GM21515 (cell line): ENCODE results near the gene WDR45.
A peak's percentile ranks its signal among the peaks of the same experiment; 100 is the strongest.

Source experiments
- ATAC-seq: cut with Tn5 transposase; IDR thresholded peaks from one replicate; pipeline ENCODE4 v1.9.1; 2021; ENCODE audit not compliant: unreplicated experiment

Gene WDR45

DNA sequence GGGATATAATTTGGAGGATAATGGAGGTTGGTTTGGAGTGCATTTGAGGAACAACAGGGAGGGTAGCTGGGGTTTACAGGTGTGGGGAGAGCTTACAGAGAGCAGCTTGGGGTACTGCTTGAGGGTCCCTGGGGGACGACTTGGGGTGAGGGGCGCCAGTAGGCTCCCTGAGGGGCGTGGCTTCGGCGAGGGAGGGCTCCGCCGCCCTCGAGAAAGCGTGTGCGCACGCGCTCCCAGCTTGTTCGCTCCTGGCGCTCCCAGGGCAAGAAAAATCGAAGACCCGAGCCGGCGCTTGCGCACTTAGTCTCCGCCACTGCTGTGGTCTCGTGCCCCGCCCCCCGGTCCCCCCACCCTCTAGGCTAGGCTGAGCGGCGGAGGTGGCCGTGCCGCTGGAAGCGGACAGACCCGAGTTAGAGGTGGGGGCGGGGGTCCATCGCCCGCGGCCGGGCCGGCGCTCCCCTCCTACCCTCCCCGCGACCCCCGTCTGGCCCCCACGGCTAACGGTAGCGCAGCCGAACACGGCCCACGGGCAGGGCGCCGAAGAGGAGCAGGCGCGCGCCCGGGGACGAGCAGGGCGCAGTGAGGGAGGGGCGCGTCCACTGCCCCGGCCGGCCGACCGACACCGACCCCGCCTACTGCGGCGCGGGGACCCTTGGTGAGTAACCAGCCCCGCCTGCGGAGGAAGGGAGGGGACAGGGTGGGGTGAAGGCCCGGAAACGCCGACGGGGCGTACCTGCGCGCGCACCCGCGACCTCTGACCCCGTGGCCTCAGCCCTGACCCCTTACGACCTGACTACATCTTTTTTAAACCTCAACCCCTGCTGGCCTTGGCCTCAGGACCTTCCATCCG lies 26.2 kb downstream of the WDR45 start:
- no peak for ATAC-seq

DNA sequence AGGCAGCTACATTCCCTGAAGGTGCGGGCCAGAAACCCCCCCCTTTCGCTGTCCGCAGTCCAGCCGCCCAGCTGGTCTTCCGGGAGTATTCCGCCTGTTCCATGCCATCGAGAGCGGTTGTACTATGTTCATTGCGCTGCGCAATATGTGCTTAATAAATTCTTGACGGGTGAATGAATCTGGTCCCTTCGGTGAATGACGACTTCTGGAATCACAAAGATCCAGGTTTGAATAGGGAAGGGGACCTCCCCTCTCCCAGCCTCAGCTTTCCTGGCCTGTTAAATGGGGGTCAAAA lies 35.8 kb downstream of the WDR45 start:
- no peak for ATAC-seq

DNA sequence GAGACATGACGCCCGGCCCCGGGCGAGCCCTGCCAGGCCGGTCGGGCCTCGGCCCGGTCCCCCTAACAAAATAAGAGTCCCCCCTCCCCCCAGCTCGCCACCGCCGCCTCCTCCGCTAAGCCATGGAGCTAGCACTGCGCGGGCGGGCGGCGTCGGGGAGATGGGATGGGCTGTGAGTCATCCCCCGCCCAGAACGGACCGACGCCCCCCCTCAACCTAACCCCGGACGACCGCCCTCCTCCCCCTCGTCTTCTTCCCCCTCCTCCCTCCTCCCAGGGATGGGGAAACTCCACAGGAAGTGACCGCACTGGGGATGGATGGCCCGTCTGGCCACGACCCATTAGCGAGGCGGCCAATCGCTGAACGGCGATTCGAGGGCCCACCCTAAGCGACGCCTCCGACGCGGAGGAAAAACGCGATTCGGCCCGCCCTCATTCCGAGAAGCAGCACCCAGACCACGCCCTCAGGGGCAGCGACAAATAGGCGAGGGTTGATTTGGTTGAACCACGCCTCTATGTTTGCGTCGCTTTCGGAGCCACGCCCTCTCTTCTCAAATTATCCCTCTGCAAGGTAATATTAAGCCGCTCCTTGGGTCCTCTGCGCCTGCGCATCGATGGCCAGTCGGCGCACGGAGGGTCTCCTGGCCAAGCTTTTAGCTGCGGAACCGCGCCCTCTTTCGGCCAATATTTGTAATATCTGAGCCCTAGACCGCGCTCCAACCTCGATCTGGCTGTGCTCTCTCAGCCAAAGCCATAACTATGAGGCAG lies 36.3 kb downstream of the WDR45 start, which contains the start of gene TFE3:
TSS of gene TFE3 (minus strand) at position 138 of the 767 bp plus-strand sequence. CDS start at position 7, 131 bp downstream.
- ATAC-seq, result peak; percentile 89

DNA sequence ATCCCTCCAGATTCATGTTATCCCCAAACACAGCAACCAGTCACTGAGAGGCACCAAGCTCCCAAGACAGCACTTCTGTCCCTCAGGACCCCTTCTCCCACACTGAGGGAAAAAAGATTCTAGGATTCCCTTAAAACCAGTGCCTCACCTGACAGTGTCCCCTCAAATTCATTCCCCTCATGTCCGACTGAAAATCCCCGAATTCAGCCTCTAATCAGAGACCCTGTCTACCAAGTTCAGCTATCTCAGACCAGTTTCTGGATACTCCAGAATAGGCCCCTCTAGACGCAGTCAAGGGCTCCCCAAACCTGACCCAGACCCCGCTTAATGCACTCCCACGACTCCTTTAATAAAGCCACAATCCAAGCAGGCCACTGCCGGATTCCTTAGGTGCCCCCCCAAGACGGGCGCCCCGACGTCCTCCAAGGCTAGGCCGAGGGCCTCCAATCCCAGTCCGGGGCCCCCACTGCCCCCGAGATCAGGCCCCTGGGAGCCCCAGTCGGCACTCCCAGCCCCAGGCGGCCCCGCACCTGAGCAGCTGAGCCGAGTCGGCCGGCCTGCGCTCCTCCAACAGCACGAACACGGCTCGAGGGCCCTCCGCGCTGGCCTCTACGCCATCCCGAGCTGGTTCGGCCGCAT lies 37.0 kb downstream of the WDR45 start:
- ATAC-seq, result peak; percentile 4

DNA sequence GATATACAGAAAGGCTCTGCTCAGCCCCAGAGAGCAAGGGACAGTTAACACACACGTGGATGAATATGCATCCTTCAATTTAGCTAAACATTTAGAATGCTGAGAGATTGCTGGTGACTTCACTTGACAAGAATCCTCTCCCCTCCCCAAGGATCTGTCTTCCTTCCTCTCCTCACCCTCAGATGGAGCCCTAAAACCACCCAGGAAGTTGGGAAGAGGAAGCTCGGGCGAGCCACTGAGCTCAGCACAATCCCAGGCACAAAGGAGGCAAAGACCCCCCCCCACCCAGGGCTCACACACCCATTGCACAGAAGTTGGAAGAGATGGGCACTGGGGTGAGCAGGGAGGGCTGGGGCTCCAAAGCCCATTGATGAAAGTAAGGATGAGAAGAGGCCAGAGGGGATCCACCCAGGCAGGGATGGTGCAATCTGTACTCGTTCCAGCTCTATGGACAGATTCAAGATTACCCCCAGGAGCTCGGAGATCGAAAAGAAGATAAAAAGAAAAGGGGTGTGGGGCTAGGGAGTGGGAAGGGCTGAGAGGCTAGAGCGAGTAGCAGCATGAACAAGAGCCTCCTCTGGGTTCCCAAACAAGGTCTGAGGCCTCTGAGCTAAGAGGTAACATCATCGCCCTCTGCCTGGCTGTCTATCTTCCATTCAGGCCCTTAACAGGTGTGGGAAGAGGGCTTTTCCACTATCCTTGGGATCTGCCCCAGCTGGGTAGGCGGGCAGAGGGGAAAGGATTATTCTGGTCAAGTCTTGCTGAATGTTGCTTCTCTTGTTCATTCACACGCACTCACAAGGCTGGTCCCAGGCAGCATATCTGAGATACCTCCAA lies 37.7 kb downstream of the WDR45 start:
- ATAC-seq, result no peak

DNA sequence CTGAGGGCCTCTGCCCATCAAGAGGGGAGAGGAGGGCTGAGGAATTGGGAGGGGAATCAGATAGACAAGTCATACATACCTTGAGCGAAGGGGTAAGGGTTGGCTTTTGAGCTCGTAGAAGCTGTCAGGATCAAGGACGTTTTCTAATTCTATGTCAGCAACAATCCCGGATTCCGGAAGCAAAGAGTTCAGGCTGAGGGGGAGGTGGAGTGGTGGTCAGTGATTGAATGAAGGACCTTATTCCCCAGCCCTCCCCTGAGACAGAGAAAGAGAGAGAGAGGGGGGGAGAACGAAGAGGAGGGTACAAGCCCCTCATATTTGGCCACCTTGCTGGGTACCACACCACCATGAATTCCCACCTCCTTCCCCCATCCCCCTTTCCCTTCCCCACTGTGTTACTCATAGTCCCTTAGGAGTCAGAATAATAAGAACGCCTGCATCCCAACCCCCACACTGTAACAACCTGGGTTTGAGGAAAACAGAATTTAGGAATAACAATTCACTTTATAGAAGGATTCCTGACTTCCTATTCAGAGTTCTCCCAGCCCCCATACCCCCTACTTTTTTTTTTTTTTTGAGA lies 39.2 kb downstream of the WDR45 start:
- no peak for ATAC-seq

DNA sequence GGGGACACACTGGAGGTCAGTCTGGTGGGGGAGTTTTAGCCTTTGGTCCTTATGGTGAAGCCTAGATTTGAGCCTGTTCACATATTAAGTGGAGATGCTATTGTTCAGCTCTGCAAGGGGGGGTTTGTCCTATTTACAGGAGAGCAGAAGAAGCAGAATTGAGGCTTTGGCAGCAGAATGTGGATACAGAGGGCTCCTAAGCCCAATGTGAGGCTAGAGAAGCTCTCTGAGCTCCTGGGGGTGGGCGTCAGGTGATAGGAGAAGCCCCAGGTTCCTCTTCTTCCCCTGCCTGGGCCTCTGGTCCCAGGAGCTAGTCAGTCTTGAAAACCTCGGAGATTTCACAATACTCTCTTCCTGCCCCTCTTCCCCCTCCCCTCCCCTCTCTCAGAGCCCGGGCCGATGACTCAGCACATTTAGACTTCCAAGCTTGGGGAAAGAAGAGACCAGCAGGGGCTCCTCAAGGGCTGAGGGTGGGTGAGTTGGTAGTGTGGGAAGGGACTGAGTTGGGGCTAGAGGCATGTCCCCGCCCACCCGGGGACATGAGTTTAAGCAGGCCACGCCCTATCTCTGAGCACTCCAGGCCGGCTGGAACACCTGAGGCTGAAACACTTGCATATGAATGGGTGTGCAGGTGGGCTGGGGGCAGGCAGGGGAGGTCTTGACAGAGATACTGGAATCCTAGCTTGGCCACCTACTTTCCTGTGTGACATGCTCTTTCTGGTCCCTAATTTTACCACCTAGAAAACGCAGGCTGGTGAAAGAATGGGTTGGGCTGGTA lies 39.9 kb downstream of the WDR45 start:
- ATAC-seq, result no peak

DNA sequence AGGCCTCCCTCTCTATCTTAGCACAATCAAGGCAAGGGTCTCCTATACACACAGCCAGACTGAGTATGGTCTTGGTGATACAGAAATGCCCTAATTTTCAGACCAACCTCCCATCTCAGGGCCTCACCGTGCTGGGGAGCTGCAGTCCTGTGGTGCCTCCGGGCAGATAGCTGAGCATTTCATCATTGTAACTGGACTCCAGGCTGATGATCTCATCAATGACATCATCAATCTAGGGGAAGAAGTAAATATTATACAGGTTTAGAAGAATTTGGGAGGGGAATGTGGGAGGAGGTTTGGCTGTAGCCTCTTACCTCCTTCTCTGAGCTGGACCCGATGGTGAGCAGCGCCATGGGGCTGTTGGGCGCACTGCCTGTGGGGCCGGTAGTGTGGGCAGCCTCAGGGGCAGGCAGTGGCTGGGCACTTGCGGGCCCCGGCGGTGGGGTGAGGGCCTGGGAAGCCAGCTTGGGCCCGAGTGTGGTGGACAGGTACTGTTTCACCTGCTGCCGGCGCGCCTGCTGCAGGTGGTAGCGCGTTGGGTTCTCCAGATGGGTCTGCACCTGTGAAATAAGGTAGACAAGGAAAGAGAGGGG lies 41.7 kb downstream of the WDR45 start:
- no peak for ATAC-seq

DNA sequence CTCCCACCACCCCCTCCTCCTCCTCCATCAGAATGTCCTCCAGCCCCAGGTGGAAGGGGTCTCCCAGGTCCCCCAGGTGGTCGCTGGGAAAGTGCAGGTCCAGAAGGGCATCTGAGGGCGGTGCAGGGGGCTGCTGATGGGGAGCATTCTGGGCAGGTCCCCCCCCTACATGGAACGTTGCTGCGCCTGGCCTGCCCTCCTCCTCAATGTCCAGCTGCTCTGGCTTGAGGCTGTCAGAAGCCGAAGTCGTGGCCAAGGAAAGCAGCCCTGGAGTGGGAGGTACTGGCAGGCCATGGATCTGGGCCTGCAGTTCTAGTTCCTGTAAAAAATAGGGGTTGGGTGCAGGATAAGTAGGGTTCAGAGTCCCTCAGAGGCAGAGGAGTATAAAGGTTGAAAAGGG lies 49.4 kb downstream of the WDR45 start:
- no peak for ATAC-seq

DNA sequence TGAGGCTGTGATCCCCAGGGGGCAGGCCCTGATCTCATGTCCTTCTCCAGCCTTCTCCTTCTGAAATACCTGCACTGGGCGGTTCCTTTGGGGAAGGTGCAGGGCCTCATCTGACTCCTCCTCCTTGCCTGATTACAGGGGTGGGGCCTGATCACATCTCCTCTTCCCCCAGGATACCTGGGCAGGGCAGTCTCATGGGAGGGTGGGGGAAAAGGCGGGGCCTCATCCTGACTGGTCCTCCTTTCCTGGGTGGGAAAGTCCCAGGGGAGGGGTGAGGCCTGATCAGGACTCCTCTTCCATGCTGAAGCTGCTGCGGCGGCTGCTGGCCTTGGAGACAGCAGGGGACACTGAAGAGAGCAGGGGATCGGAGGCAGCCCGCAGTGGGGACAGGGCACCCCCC lies 49.8 kb downstream of the WDR45 start:
- ATAC-seq, result no peak
